Liver (tissue), 9 donors: ENCODE measurements around the gene IRF2. TPM values are rescaled to one million over a fixed set of nuclear protein-coding genes. Genes with fewer than 3 reads are reported as not detected.
A peak's percentile ranks its signal among the peaks of the same experiment; 100 is the strongest.

Experiments
- DNase-seq: peaks from one replicate; pipeline ENCODE4 v3.0.0-alpha.2; 2017; ENCODE audit warnings: low spot score
- H3K27ac ChIP-seq, 2 donors: one replicate each; pipeline ENCODE4 v1.7.0; 2013; ENCODE audit warnings: inconsistent platforms in 2 of 2, low read length in 2 of 2, control low read depth in 1 of 2, low read depth in 1 of 2, mild to moderate bottlenecking in 1 of 2
- H3K27me3 ChIP-seq, 4 donors: one replicate each; pipeline versions ENCODE4 v1.6.1 to v1.7.0; 2013; ENCODE audit warnings: low read length in 3 of 4, inconsistent platforms in 1 of 4, mild to moderate bottlenecking in 1 of 4, moderate library complexity in 1 of 4; ENCODE audit not compliant: control insufficient read depth in 4 of 4, insufficient read depth in 4 of 4
- H3K36me3 ChIP-seq, 4 donors: one replicate each; pipeline versions ENCODE4 v1.6.1 to v1.7.0; 2013; ENCODE audit warnings: low read length in 3 of 4, mild to moderate bottlenecking in 3 of 4, low read depth in 1 of 4, moderate library complexity in 1 of 4; ENCODE audit not compliant: control insufficient read depth in 4 of 4, insufficient read depth in 3 of 4
- H3K4me1 ChIP-seq, 4 donors: one replicate each; pipeline versions ENCODE4 v1.6.1 to v1.7.0; 2013; ENCODE audit warnings: low read length in 3 of 4, mild to moderate bottlenecking in 3 of 4, moderate library complexity in 1 of 4; ENCODE audit not compliant: control insufficient read depth in 4 of 4, insufficient read depth in 4 of 4
- H3K4me3 ChIP-seq, 3 donors: one replicate each; pipeline versions ENCODE4 v1.6.1 to v1.7.0; 2013; ENCODE audit warnings: low read length in 3 of 3, control low read depth in 1 of 3, low read depth in 1 of 3, mild to moderate bottlenecking in 1 of 3
- H3K9ac ChIP-seq, 2 donors: one replicate each; pipeline ENCODE4 v1.7.0; 2013; ENCODE audit warnings: low read length in 2 of 2, mild to moderate bottlenecking in 2 of 2, moderate library complexity in 2 of 2, control low read depth in 1 of 2, low read depth in 1 of 2
- H3K9me3 ChIP-seq, 4 donors: one replicate each; pipeline versions ENCODE4 v1.6.1 to v1.7.0; 2013; ENCODE audit warnings: low read length in 3 of 4; ENCODE audit not compliant: control insufficient read depth in 4 of 4
- EGR1 ChIP-seq, 2 donors: IDR thresholded peaks; 2 replicates each; pipeline ENCODE4 v1.6.1; 2016 to 2018; ENCODE audit warnings: antibody characterized with exemption in 2 of 2, low read depth in 2 of 2
- FOXA1 ChIP-seq: IDR thresholded peaks from 2 replicates; pipeline ENCODE4 v1.6.1; 2016; ENCODE audit warnings: antibody characterized with exemption
- FOXA2 ChIP-seq: IDR thresholded peaks from 2 replicates; pipeline ENCODE4 v1.6.1; 2016; ENCODE audit warnings: antibody characterized with exemption
- GABPA ChIP-seq, 2 donors: IDR thresholded peaks in 1 of 2; conservative IDR thresholded peaks in 1 of 2; 2 replicates each; pipeline ENCODE4 v1.6.1; 2016; ENCODE audit warnings: antibody characterized with exemption in 2 of 2, mild to moderate bottlenecking in 1 of 2, moderate library complexity in 1 of 2
- HNF4A ChIP-seq, 2 donors: conservative IDR thresholded peaks; 2 replicates each; pipeline ENCODE4 v1.6.1; 2016; ENCODE audit warnings: antibody characterized with exemption in 2 of 2, mild to moderate bottlenecking in 2 of 2
- HNF4G ChIP-seq: IDR thresholded peaks from 2 replicates; pipeline ENCODE4 v1.6.1; 2016; ENCODE audit warnings: antibody characterized with exemption
- JUND ChIP-seq, 2 donors: IDR thresholded peaks; 2 replicates each; pipeline ENCODE4 v1.6.1; 2016; ENCODE audit warnings: antibody characterized with exemption in 2 of 2
- NR2F2 ChIP-seq: IDR thresholded peaks from 2 replicates; pipeline ENCODE4 v1.6.1; 2016; ENCODE audit warnings: antibody characterized with exemption
- RAD21 ChIP-seq, 2 donors: IDR thresholded peaks; 2 replicates each; pipeline ENCODE4 v1.6.1; 2016; ENCODE audit warnings: antibody characterized with exemption in 2 of 2, mild to moderate bottlenecking in 2 of 2
- REST ChIP-seq: IDR thresholded peaks from 2 replicates; pipeline ENCODE4 v1.6.1; 2016; ENCODE audit warnings: antibody characterized with exemption, mild to moderate bottlenecking
- RXRA ChIP-seq, 2 donors: IDR thresholded peaks; 2 replicates each; pipeline ENCODE4 v1.6.1; 2017 to 2018; ENCODE audit warnings: antibody characterized with exemption in 2 of 2, mild to moderate bottlenecking in 1 of 2
- SP1 ChIP-seq: IDR thresholded peaks from 2 replicates; pipeline ENCODE4 v1.6.1; 2018; ENCODE audit warnings: antibody characterized with exemption, mild to moderate bottlenecking
- TAF1 ChIP-seq: conservative IDR thresholded peaks from 2 replicates; pipeline ENCODE4 v1.6.1; 2016; ENCODE audit warnings: antibody characterized with exemption, mild to moderate bottlenecking
- YY1 ChIP-seq: IDR thresholded peaks from 2 replicates; pipeline ENCODE4 v1.6.1; 2016; ENCODE audit warnings: antibody characterized with exemption, mild to moderate bottlenecking
- ZBTB33 ChIP-seq: IDR thresholded peaks from 2 replicates; pipeline ENCODE4 v1.6.1; 2016; ENCODE audit warnings: antibody characterized with exemption
- WGBS: extraction: QIAGEN DNeasy Blood & Tissue Kit; methylation state at CpG from one replicate; pipeline ENCODE4 v1.1.7; 2013; 5-methylcytosine and 5-hydroxymethylcytosine counted together
- polyA plus RNA-seq, 2 donors: library from polyadenylated mRNA; stranded (reverse) in 1 of 2; unstranded in 1 of 2; fragments of 200-250 nt in 1 of 2; fragments of >200 nt in 1 of 2; fragmentation: Nextera tagmentation in 1 of 2; extraction: Ambion mirVana in 1 of 2; gene quantifications; one replicate each; pipeline versions ENCODE4 v1.2.1 to v1.2.3, GENCODE V29; 2013 to 2015
- total RNA-seq, 2 donors: library from RNA; depleted of rRNA; stranded (reverse); fragments of >200 nt; gene quantifications; one replicate each; pipeline ENCODE4 v1.2.3, GENCODE V29; 2014
- TF ChIP-seq, protein P1 (sequence below): IDR thresholded peaks from 2 replicates; pipeline ENCODE4 v1.6.1; 2016; ENCODE audit warnings: antibody characterized with exemption
- TF ChIP-seq, protein P2 (sequence below): fragments of 150-350 bp; IDR thresholded peaks from 2 replicates; pipeline ENCODE4 v1.5.1; 2017; ENCODE audit warnings: improper control_type of control experiment, low read depth, low read length; ENCODE audit not compliant: missing input control
- TF ChIP-seq, protein P3 (sequence below): IDR thresholded peaks from 2 replicates; pipeline ENCODE4 v1.6.1; 2016; ENCODE audit warnings: antibody characterized with exemption
- donor health status: healthy.
- donor health status: healthy.
- donor health status: healthy.
- donor health status: healthy.
- donor health status: healthy.

Gene IRF2
- total and polyA plus RNA-seq, 4 donors, result 12.9 to 25.5 (median 22.2) TPM

- TF ChIP-seq, protein P1, sequence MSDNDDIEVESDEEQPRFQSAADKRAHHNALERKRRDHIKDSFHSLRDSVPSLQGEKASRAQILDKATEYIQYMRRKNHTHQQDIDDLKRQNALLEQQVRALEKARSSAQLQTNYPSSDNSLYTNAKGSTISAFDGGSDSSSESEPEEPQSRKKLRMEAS, result peak; percentile 31
- TF ChIP-seq RXRA (IDR thresholded peaks at IDR 0.05) (peak; percentile 66 to 70), EGR1 (IDR thresholded peaks at IDR 0.05; ENCODE audit: low read depth in 2 of 2) (no peak), NR2F2 (no peak), JUND (IDR thresholded peaks at IDR 0.05) (peak; percentile 12 to 14), ZBTB33 (no peak), RAD21 (IDR thresholded peaks at IDR 0.05) (peak in 1 of 2 donors; percentile 49)
Observed at GRCh38 chr4:184472614-184473498, 1.5 kb downstream of the IRF2 start (continued).

DNA sequence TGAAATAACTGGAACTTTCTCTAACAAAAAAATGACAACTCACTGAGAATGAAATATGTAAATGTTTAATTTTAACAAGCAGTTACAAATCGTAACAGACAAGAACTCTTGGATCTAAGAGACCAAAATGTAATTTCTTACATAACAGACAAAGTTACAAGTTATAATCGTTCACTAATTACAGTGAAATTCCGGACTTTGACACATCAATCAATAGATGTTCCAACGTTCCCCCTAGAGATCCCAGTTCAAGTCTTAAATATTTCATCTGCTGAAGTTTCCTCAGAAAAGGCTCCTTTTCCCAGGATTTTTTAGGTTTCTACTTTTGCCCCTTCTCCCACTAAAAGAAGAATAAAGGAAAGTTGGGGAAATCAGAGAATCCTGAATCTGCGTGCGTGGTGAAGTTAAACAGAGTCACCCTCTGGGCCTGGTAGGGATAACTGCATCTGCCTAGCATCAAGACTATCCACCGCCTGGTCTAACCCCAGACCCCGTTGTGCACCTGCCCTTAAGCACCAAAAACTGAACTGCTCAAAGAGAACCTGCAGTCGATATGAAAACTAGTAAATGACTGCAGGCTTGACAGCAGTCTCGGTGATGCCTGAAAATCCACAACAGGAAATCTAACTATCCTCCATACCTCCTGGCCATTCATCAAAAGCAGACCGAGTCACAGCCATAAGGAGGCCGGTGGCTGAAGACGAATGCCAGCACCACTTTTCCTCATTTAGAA, 2.3 kb downstream of the IRF2 start:
- TF ChIP-seq ZBTB33 (no peak), TAF1 (no peak), RXRA (IDR thresholded peaks at IDR 0.05) (peak; percentile 31 to 38), HNF4G (peak; percentile 48), FOXA1 (no peak), YY1 (no peak), FOXA2 (no peak), NR2F2 (no peak), SP1 (peak; percentile 28), REST (no peak), GABPA (IDR thresholded peaks at IDR 0.05 in 1 of 2, conservative IDR thresholded peaks at IDR 0.05 in 1 of 2) (no peak), RAD21 (IDR thresholded peaks at IDR 0.05) (peak in 1 of 2 donors; percentile 12), JUND (IDR thresholded peaks at IDR 0.05) (no peak), EGR1 (IDR thresholded peaks at IDR 0.05; ENCODE audit: low read depth in 2 of 2) (no peak), HNF4A (conservative IDR thresholded peaks at IDR 0.05) (peak; percentile 79 to 84)
- TF ChIP-seq, protein P1, result no peak
- TF ChIP-seq, protein P2, sequence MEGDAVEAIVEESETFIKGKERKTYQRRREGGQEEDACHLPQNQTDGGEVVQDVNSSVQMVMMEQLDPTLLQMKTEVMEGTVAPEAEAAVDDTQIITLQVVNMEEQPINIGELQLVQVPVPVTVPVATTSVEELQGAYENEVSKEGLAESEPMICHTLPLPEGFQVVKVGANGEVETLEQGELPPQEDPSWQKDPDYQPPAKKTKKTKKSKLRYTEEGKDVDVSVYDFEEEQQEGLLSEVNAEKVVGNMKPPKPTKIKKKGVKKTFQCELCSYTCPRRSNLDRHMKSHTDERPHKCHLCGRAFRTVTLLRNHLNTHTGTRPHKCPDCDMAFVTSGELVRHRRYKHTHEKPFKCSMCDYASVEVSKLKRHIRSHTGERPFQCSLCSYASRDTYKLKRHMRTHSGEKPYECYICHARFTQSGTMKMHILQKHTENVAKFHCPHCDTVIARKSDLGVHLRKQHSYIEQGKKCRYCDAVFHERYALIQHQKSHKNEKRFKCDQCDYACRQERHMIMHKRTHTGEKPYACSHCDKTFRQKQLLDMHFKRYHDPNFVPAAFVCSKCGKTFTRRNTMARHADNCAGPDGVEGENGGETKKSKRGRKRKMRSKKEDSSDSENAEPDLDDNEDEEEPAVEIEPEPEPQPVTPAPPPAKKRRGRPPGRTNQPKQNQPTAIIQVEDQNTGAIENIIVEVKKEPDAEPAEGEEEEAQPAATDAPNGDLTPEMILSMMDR, result no peak
- TF ChIP-seq, protein P3, sequence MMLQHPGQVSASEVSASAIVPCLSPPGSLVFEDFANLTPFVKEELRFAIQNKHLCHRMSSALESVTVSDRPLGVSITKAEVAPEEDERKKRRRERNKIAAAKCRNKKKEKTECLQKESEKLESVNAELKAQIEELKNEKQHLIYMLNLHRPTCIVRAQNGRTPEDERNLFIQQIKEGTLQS, result no peak
- peak; percentile 48 for DNase-seq
- H3K4me1 ChIP-seq, result peaks cover 5 to 61% (median 45%) of the 10 kb centered on the region in 4 donors

More for the DNA sequence above, 2.3 kb downstream of the IRF2 start:
- Histone ChIP-seq H3K36me3 (no peaks in the 10 kb centered on the region), H3K4me3 (peak overlapping the region; percentile 74 to 96 (median 89)), H3K27me3 (no peaks in the 10 kb centered on the region), H3K27ac (peak overlapping the region; percentile 98 to 100), H3K9ac (peak overlapping the region; percentile 87 to 93), H3K9me3 (no peaks in the 10 kb centered on the region)
- WGBS, result 5% methylated on average over 13 of the region's 13 CpGs
